Stimulated activated CD4-positive, alpha-beta T cell treated with anti-CD3 and anti-CD28 coated beads, Interleukin-4, amount 100 ng/mL, for 1 hour (primary cell): ENCODE measurements around the gene TMEM88.
"Not testable (repeated sequence)": the region's sequence is repeated elsewhere in the genome, so short reads cannot be mapped to it uniquely, and the experiment has no call there.

ENCODE experiments used
- DNase-seq: peaks from one replicate; pipeline ENCODE4 v3.0.0-alpha.2; 2020

The TMEM88 gene

GRCh38 chr17:7854851-7855659 is at the start of gene TMEM88:
Gene TMEM88, plus strand, starts transcription at chr17:7855066. Its CDS starts 9 bp downstream, at chr17:7855075.
- peak; percentile 24 for DNase-seq

GRCh38 chr17:7806587-7806986 is 48.3 kb upstream of the TMEM88 start:
- DNase-seq, result no peak

GRCh38 chr17:7807206-7807605 is 47.7 kb upstream of the TMEM88 start:
- no peak for DNase-seq

- DNase-seq, result no peak
Observed at GRCh38 chr17:7809086-7809790, 45.6 kb upstream of the TMEM88 start.

GRCh38 chr17:7809791-7810343 is 45.0 kb upstream of the TMEM88 start:
- DNase-seq, result not testable (repeated sequence)

- no peak for DNase-seq
Observed at GRCh38 chr17:7811251-7811650, 43.6 kb upstream of the TMEM88 start.

GRCh38 chr17:7814969-7815368 is 39.9 kb upstream of the TMEM88 start:
- no peak for DNase-seq

GRCh38 chr17:7816926-7817642 is 37.8 kb upstream of the TMEM88 start:
- DNase-seq, result no peak

GRCh38 chr17:7817643-7817964 is 37.3 kb upstream of the TMEM88 start:
- DNase-seq, result no peak

- no peak for DNase-seq
Observed at GRCh38 chr17:7818026-7818425, 36.8 kb upstream of the TMEM88 start.

- no peak for DNase-seq
Observed at GRCh38 chr17:7818746-7819645, 35.9 kb upstream of the TMEM88 start.

- no peak for DNase-seq
Observed at GRCh38 chr17:7820231-7820630, 34.6 kb upstream of the TMEM88 start.

GRCh38 chr17:7822126-7822525 is 32.7 kb upstream of the TMEM88 start:
- DNase-seq, result no peak

- no peak for DNase-seq
Observed at GRCh38 chr17:7823581-7824001, 31.3 kb upstream of the TMEM88 start.

- DNase-seq, result no peak
Observed at GRCh38 chr17:7824021-7824924, 30.6 kb upstream of the TMEM88 start.

- no peak for DNase-seq
Observed at GRCh38 chr17:7825206-7825990, 29.5 kb upstream of the TMEM88 start.

- DNase-seq, result no peak
Observed at GRCh38 chr17:7830616-7831015, 24.2 kb upstream of the TMEM88 start.

- DNase-seq, result no peak
Observed at GRCh38 chr17:7831233-7831632, 23.6 kb upstream of the TMEM88 start.

GRCh38 chr17:7832431-7832830 is 22.4 kb upstream of the TMEM88 start:
- no peak for DNase-seq

- no peak for DNase-seq
Observed at GRCh38 chr17:7833011-7833794, 21.7 kb upstream of the TMEM88 start.
